ENCODE results near the gene TRIM54.

DNA sequence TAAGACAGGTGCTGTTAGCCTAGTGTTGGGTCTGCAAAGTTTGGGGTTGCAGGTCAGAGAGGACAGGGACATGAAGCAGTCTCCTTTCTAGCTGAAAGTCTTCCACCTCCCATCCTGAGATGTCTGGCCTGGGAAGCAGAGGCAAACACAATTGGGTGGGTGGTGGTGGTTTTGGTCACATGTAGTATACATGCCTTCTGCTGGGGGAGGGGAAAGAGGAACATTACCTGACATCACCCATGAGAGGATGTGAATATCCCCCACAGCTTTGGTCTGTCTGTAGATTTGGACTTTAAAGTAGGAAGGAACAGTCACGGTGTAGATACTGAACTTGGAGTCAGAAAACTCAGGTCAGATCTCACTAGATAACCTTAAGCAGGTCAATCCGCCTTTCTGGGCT is 11.6 kb upstream of the TRIM54 start:
- TF ChIP-seq SUZ12 (IDR thresholded peaks at IDR 0.05) (no peak), PKNOX1 (IDR thresholded peaks at IDR 0.05) (no peak), BHLHE40 (IDR thresholded peaks at IDR 0.05; ENCODE audit: borderline replicate concordance) (no peak), ARNT (IDR thresholded peaks at IDR 0.05) (no peak), SP1 (IDR thresholded peaks at IDR 0.05) (no peak)

Data from HEK293T (cell line).